DMS153 treated with DMSO at 0.1 percent for 48 hours (cell line): ENCODE results near the gene POMP.

ENCODE experiments used
- DNase-seq: peaks from one replicate; lab custom pipeline; 2025; ENCODE audit not compliant: unreplicated experiment; lab: John Stamatoyannopoulos, UW

Gene POMP, protein sequence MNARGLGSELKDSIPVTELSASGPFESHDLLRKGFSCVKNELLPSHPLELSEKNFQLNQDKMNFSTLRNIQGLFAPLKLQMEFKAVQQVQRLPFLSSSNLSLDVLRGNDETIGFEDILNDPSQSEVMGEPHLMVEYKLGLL

DNA sequence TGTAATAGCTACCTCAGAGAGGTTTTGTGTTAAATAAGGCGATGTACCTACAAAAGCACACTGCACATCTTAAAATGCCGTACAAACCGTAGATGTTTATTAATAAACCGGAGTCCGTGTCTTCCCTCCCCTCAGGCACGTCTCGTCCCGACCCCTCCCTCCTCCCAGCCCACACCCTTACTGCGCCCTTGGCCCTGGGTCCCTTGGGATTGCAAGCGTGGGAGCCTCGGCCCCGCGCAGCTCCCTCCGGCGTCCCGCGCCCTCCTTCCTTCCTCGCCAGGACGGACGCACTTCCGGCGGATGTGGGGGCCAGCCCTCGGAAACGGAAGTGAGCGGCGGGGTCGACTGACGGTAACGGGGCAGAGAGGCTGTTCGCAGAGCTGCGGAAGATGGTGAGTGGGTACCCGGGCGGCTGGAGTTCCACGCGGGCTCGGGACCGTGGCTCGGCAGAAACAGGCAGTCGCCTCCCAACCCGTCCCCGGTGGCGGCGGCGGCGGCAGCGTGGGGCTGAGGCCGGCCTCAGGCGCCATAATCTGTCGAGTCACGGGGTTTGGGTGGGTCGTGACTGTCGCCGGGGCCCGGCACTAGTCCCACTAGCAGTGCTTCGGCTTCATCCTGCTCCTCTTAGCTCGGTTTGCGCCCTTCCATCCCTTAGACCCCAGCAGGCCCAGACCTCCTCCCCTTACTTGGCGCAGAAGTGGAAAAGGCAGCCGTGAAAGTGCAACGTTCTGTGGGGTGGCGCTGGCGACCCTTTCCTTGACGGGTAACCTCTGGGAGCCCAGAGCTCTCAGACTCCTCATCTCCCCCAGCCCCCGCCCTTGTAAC lies at the start of gene POMP:
POMP (plus strand) TSS at position 335 of the 825 bp plus-strand sequence; CDS start at position 390, 55 bp downstream.
- peak; percentile 69 for DNase-seq

DNA sequence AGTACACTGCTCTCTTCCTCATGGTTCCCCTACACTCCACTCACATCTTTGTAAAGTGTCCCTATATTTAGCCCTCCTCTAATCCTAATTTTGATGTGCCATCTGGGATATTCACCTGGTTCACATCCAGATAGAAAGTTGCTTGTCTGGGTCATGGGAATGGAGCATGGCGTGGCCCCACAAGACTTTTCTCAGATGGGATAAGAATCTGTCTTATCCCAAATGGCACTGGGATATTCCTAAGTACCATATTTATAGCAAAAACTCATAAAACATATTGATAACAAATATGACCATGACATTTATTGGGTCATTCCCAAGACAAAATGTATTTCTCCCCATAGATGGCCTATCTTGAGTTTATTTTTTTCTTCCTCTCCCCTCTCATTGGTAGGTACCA lies 49.5 kb upstream of the POMP start:
- no peak for DNase-seq

DNA sequence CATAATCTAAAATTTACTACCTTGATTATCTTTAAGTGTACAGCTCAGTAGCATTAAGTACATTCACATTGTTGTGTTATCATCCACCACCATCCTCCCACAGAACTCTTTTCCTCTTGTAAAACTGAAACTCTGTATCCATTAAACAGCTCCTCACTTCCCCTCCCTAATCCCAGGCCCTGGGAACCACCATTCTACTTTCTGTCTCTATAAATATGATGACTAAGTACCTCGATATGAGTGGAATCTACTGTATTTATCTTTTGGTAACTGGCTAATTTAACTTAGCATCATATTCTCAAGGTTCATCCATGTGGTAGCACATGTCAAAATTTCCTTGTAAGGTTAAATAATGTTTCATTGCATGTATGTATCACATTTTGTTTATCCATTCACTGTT lies 49.0 kb upstream of the POMP start:
- DNase-seq, result no peak

DNA sequence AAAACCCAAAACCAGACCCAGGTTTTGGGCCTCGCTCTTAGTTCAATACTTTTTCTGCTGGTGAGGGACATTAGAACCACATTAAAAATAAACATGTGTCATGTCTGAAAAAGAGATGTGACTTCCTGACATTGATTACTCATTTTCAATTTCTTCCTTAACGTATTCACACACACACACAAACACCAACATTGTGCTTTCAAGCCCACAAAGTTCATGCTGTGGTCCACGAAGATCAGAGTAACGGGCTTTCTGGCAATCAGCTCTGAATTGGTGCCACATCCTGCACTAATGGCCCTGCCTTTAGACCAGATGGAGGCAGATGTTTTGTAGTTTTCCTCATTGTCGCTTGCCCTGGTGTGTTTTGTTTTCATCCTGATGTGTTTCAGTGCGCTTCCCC lies 47.9 kb upstream of the POMP start:
- DNase-seq, result no peak

DNA sequence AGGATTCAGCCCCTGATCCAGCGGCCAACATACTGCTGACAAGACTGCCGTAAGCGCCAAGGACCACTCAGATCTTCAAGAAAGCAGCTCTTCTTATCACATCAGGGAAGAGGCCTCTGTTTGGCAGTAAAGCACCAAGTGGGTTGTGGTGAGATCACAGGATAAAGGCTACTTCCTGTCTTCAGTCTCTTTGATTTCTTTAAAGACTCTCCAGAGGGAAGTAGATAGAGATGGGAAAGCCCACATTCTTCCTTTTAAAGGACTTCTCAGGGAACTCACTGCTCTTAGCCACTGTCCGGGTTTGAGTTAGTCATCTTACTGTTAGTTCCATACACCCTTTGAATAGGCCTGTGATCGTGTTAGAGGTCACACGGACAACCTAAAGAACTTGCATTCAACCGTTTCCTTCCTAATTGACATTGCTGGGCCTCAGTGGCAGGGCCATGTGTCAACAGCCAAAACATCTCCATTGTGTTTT lies 47.2 kb upstream of the POMP start:
- no peak for DNase-seq

DNA sequence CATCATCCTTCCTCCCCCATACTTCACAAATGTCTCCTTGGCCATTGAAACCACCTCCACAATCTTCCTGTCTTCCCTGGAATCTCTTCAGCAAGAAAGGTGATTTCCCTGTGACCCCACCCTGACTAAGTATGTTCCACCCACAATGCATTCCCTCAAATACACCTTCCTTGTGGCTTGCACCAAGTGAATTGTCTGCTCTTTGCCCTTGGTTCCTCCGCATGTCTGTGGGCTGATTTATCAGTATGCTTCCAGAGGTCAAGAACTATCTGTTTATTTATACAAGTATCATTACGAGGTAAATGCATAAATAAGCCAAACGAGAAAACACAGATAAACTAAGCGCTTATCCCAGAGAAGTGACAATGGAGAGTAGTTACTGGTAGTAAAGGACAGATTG lies 45.4 kb upstream of the POMP start:
- DNase-seq, result no peak

DNA sequence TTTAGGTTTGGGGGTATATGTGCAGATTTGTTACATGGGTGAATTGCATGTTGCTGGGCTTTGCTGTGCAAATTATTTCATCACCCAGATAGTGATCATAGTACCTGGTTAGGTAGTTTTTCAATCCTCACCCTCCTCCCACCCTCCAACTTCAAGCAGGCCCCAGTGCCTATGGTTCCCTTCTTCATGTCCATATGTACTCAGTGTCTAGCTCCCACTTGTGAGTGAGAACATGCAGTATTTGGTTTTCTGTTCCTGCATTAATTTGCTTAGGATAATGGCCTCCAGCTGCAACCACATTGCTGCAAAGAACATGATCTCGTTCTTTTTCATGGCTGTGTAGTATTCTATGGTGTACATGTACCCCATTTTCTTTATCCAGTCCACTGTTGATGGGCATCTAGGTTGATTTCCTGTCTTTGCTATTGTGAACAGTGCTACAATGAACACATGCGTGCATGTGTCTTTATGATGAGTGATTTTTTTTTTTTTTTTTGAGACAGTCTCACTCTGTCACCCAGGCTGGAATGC lies 42.9 kb upstream of the POMP start:
- no peak for DNase-seq

DNA sequence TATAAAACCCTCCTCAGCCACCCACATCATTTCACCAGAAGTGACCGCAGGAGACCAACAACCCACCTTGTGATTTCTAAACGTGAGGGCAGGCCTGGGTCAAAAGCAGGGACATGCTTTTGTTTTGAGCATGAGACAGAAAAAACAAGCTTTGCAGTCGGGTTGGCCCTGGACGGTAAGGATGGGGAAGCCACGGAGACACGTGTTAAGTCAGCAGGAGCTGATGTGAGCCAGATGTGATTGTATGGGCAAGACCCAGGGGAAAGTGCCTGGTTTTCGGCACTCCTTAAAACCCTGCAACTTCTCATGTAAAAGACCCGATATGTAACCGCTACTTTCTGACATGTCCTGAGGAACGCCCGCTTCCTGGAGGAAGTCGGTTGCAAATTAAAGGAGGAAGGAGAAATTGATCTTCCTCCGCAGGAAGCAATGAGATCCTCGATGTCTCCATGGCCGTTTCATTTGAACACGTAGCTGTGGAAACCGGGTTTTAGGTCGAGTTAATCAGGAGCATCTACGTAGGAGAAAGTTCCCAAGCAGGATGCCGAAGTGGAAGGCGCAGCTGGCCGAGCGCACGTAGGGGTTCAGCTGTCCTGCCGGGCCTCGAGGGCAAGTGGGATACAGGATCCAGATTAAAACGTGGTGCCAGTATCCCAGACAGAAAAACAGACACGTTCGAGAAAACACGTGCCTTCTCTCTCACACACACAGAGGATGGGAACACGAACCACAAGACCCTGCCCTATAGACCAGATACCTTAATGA lies 40.5 kb upstream of the POMP start:
- DNase-seq, result no peak

DNA sequence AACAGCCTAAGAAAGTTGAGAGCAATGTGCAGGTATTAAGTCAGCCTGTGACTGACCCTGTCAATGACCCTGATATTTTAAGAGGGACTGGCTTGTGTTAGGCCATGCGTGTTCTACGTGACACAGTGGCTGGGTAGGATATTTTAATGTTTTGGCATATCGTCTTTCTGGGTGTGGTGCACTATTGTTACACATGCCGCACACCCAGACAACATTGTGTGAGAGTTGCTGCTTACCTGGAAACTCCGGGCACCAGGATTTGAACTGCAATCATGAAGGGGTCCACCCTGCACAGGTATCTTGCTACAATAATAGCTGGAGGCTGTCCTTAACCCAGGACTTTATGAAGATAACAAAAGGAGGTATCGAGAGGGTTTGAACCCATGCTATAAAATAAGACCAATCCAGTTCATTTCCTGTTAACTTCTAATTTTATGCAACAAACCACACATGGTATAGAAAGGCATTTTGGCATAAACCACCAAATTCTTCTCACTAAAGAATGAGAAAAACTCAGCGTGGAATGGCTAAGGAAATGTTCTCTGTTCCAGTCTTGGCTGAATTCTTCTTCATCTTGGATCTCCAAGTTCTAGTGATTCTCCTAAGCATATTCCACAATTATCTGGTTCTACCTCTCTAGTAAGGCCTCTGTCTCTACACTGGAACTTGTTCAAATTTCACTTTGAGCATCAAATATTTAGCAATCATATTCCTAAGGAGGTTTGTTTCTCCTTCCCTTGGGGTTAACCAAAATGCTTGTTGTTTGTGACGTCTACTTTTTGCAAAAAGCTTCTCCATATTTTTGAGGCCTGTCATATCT lies 38.7 kb upstream of the POMP start:
- DNase-seq, result no peak

DNA sequence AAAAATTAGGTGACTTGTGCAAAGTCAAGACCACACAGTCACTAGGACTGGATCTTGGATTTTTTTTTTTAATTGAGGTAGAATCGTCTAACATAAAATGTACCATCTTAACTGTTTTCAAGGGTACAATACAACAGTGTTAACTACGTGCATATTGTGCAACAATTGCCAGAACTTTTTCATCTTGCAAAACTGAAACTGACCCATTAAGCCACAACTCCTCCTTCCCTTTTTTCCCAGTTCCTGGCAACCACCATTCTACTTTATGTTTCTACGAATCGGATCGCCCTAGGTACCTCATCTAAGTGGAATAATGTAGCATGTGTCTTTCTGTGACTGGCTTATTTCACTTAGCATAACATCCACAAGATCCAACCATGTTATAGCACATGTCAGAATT lies 37.5 kb upstream of the POMP start:
- no peak for DNase-seq

DNA sequence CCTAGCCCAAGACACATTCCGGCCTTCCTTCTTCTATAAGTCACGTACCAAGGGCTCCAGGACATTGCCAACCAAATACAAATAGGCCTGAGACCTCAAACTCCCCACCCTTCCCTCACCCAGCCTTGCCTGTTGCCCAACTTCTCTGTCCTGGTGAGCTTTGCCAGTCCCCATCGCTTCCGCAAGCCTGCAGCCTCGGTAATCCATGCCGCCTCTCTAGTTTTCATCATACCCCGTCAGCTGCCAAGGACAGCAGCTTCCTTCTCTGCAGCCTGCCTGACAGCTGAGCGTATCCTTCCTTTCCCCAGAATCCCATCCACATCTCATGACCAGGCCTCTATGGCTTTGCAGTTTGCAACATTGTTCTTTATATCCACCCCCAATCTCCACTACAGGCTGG lies 36.6 kb upstream of the POMP start:
- no peak for DNase-seq

DNA sequence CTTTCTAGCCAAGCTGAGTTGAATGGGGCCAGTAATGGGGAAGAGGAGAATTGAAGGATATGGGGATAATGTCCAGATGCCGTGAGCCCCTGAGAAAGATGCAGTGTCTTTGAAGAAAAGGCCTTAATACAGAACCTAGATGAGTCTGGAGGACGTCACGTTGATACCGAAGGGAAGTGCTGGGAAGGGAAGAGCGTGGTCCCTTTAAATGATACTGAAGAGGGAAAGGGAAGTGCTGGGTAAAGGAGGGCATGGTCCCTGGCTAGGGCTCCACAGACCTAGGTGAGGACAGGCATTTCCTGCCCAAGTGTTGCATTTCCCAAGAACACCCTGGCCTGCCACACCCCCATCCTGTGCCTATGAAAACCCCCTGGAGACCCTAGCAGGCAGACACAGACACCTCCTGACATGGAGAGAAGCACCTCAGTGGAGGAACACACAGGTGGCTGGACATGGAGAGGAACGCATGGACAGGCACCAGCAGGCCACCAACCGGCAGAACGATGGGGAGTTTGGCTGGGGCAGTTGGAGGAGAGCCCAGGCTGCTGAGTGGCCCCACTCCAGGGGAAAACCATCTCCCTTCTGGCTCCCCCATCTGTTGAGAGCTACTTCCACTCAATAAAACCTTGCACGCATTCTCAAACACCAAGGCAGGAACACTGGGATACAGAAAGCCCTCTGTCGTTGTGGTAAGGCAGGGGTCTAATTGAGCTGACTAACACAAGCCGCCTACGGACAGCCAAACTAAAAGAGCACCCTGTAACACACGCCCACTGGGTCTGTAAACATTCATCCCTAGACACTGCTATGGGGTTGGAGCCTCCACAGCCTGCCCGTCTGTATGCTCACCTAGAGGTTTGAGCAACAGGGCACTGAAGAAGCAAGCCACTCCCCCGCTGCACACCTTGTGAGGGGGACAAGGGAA lies 34.9 kb upstream of the POMP start:
- DNase-seq, result no peak

DNA sequence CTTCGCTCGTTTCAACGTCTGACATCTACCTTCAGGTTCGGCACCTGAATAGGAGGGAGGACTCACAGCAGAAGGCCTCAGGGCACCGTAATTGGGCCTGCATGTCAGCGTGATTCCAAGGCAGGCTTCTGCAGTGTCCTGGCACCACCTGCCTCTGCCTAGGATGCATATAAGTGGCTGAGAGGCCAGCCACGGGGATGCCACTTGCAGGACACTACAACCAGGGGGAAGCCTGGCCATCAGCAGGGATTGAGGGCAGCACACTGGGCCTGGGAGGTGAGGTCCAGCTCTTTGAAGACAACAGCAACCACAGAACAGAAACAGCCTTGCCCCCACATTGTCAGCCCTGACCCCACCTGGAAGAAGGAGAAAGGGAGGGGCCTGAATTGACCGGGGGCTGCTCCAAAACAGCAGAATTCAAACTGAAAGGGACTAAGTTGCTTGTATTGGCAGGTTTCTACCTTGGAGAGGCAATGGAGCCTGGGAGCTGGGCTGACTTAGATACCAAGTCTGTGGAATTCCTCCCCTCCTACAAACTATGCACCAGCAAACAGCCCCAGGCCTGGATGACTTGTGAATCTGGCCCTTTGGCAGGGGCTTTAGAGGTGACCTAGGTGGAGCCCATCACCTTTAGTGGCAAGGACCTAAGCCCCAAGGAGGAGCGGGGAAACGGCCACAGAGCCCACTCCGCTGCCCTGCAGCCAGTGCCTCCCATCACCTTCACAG lies 34.1 kb upstream of the POMP start:
- DNase-seq, result no peak

DNA sequence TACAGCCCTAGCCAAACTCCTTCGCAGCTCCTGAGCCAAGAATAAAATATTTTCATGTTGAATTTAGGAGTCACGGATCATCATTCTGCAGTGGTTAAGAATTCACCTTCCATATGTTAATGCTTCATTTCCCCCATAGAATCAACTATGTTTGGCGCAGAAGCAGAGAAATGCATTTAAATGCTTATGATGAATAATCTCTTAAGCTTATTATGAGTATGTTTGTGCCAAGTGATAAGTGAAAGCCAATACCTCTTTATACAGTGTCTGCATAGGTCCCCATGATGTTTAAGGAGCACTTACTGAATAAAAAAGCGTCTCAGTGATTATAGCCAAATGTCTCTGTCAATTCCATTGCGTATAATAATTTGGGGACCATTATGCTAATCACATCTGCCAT lies 32.7 kb upstream of the POMP start:
- no peak for DNase-seq

DNA sequence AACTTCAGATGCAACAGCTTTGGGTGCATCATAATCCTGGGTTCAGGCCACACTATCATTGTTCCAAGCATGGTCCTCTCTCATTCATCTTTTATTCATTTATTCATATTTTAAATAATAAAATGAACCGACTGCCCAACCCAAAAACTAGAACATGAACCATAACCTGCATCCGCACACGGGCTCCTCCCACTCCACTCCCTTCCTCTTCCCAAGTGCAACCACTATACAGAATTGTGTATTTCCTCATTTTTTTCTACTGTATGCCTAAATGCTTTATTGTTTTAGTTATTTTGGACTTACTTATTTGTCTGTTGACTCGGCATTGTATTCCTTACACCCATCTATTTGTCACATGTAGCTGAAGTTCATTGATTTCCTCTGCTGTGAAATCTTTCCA lies 30.7 kb upstream of the POMP start:
- no peak for DNase-seq

DNA sequence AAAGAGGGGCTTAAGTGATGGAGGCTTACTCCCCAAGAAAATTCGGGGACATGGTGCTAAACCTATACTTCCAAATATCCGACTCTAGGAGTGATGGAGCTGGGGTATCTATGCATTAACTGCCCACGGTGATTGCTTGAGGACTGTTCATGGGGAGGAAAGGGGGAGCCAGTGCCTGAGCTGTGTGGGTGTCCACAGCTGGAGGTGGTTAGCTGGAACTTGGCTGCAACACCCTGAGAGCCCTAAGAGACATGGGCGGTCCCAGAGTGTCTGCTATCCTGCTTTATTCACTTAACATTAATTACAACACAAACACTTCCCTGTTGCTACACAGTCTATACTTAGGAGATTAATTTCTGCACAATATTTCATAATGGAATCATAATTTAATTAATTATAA lies 28.1 kb upstream of the POMP start:
- DNase-seq, result no peak

DNA sequence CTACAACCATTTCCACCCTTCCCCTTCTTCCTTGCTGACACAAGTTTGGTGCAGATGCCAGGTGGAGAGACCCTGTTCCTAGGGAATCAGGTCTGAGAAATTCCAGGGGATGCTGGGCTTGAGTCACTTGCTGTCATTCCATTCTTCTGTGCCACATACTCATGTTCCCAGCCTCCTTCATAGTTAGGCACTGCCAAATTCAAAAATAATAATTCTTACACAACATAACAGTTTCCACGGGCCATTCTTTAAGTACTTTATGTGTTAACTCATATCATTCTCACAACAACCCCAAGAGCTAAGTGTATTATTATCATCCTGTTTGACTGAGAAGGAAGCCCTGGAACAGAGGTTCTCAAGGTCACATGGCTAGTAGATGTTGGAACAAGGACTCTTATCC lies 27.1 kb upstream of the POMP start:
- no peak for DNase-seq

DNA sequence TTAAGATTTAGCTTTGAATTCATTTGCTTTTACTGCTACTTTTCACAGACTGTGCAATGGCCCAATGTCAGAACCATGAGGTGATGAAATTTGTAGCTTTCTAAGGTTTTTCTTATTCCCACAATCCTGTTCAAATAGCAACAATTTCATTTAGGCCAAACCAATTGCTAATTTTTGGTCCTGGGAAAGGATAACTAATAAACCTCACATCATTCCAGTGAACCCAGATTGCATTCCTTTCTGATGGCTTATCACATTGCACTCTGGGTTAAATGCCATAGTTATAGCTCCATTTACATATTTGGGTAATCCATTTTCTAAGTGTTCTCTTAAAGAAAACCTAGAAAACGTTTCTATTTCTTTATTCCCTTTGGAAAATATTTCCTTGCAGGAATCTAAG lies 22.9 kb upstream of the POMP start:
- DNase-seq, result no peak

DNA sequence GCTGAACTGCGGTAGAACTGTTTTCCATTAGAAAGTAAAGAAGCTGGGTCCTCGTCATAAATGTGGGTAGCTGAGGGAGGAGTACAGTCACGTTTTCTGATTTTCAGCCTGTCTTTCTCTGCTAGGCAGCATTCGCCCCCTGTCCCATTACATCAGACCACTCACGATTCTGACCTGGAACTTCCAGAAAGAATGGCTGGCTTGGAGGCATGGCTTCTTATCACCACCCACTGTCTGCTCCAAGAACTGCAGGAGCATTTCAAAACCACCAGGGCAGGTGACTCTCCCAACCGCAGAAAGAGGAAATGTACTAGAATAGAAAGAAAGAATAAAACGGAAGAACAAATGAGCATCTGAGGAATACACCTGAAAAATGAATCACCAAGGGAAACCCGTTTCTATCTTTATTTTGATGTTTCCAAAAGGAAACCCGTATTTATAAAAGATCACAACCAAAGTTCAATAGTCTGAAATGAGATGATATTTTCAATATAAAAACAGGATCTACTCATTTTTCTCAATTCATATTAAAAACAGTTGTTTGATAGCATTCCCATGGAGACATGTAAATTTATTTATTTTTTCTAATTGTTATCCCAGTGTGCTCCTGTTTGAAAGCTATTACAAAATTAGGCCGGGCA lies 22.1 kb upstream of the POMP start:
- DNase-seq, result peak; percentile 8
